Stimulated activated CD4-positive, alpha-beta T cell treated with anti-CD3 and anti-CD28 coated beads, Interleukin-15, amount 100 ng/mL, for 24 hours (primary cell): ENCODE results near the gene SYCP2L.

ENCODE experiments used
- DNase-seq: peaks from one replicate; pipeline ENCODE4 v3.0.0-alpha.2; 2020

SYCP2L gene

GRCh38 chr6:11011787-11012234 is 125.0 kb downstream of the SYCP2L start:
- DNase-seq = no peak

DNA sequence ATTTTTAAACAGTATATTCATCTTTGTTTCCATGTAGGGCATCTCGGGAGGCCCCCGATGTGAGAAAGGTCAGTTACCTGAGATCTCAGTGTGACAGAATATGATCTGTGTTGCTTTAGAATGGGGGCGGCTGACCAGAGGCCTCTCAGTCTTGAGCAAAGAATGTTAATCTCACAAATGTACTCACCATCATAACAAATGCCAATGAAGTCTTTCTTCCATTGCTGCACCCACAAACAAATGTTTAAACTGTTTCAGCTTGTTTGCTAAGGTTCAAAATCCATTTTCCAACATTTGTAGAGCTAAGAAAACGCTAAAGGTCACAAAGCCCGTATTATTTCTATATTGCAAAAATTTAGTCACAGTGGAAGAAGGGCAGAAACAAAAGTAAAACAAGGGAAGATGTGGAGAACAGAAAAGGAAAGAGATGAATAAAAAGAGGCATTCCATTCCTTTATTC is 125.5 kb downstream of the SYCP2L start:
- no peak for DNase-seq

GRCh38 chr6:11012976-11013720 is 126.3 kb downstream of the SYCP2L start:
- DNase-seq = no peak

DNA sequence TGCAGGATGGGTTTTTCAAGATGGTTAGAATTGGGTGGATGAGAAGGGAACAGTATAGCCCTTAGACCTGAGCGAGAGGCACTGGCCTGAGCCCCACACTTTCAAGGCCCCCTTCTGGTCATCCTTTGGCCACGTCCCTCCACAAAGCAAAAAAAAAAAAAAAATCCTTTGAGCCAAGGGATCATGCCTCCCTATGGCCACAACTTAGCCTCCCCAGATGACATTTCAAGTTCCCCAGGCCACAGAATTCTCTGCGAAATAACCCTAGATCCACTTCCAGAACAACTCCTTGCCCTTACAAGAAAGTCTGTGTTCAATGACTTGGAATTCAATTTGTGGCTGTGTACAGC is 126.8 kb downstream of the SYCP2L start:
- DNase-seq = no peak

DNA sequence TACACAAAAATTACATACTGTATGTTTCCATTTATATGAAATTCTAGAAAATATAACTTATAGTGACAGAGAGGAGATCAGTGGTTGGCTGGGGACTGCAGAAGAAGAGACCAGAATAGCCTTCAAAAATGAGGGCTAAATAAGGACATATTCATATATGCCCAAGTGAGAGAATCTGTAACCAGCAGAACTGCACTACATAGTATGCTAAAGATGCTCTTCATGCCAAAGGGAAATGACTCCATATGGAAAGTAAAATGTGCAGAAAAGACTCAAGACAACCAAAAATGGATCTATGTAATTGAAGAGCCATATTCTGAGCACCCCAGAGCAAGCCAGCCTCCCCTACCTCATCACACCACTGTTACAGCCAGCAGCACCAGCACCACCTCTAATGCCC is 128.2 kb downstream of the SYCP2L start:
- DNase-seq = no peak

GRCh38 chr6:11016452-11016851 is 129.6 kb downstream of the SYCP2L start:
- no peak for DNase-seq

GRCh38 chr6:11017090-11017489 is 130.2 kb downstream of the SYCP2L start:
- DNase-seq = no peak

DNA sequence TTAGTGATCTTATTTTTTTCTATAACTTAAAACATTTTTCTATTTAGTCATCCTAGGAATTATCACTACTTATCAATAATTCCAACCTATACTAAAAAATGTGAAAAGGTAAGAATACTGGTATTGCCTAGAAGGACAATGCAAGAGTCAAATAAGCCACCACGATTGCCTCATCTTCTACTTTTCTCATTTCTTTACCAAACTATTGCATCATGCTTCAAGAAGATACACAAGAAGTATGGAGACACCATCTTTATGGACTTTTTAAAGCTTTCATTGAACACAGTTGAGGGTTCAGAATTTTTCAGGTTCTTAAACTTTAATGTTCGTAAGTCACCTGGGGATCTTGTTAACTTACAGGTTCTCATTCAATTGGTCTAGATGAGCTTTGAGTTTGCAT is 131.4 kb downstream of the SYCP2L start:
- DNase-seq = no peak

DNA sequence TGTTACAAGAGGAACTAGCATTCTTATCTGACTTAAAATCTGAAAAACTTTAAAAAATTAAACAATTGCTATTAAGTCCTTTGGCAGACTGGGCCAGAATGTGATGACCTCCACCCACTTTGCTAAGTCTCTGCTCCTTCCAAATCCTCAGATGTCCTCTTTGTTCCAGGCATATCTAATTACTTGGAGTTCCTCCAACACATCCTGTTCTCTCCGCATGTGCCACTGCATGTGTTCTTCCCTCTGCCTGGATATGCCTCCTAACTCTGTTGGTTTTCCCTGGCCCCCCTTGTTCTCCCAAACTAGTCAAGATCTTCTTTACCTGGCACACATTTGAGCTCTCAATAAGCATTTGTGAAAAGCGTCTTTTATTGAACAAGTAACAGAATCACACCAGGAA is 134.2 kb downstream of the SYCP2L start:
- no peak for DNase-seq

DNA sequence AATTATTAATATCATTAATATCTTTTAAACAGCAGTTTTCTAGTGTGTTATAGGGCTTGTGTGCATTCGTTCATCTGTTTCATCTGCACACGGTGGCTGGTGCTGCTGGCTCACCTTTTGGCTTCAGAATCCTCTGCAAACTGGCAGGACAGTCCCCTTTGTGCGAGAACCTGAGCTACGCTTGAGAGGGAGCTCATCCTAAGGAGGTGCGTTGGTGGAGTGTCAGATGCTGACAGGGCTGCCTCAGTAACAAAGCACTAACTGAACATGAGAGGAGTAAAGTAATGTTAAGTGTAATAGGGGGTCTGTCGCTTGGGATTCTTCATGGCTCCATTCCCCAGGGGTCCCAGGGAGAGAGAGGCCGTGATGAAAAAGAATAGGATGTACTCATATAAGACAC is 134.9 kb downstream of the SYCP2L start:
- DNase-seq = no peak

DNA sequence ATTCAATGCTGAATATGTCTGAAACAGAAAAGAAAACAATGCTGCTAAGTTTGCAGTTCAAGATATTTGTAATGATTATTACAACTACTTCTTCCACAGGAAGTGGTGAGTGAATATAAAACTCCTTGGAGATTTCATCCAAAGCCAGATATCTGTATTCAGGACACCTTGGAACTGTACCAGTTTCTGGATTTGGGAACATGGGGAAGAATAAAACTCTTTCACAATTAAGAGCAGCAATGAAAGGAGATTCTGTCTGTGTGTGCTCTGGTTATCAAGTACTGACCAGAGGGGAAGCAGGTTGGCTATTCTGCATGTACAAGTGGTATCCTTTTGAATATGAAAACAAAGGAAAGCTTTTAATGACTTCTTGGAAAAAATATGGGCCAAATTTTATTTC is 136.2 kb downstream of the SYCP2L start:
- no peak for DNase-seq
